HG02938 (cell line): Measurements from ENCODE around the gene CADPS.

Source experiments
- ATAC-seq: cut with Tn5 transposase; IDR thresholded peaks from one replicate; pipeline ENCODE4 v1.9.1; 2021; ENCODE audit warnings: mild to moderate bottlenecking, moderate library complexity; ENCODE audit not compliant: unreplicated experiment

CADPS gene

GRCh38 chr3:62815981-62816380, 59.2 kb downstream of the CADPS start:
- no peak for ATAC-seq

DNA sequence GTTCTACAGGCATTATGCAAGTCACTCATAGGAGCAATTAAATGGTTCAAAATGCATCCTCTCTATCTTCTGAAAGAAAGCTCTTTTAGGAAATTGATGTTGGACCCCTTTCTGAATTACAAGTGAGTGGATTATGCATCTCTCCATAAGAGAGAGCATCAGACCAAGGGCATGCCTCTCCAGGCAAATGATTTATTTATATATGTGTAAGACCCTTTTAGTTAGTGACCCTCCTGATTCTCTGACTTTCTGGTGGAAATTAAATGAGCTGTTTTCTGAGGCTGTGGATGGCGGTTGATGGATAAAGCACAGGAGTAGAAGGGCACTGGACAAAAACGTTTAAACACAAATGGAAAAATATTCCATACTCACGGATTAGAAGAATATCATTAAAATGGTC, 62.6 kb downstream of the CADPS start:
- ATAC-seq: no peak

- ATAC-seq: no peak
Observed at GRCh38 chr3:62811119-62811518, 64.1 kb downstream of the CADPS start.

DNA sequence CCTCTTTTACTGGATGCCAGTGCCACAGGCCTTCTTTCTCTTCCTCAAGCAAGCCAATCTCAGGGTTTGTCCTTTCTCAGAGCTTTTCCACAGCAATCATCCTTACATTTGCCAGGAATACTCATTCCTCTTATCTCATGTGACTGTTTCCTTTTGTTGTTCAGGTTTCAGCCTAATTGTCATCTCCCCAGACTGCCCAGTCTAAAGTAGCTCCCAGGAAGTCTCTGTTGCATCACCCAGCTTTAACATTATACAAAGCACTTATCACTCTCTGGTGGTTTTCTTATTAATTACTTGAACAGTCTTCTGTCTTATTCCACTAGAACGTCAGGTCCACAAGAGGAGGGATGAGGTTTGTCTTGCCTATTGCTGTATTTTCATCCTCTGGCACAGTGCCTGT, 65.8 kb downstream of the CADPS start:
- no peak for ATAC-seq

- ATAC-seq: no peak
Observed at GRCh38 chr3:62805580-62806277, 69.5 kb downstream of the CADPS start.

DNA sequence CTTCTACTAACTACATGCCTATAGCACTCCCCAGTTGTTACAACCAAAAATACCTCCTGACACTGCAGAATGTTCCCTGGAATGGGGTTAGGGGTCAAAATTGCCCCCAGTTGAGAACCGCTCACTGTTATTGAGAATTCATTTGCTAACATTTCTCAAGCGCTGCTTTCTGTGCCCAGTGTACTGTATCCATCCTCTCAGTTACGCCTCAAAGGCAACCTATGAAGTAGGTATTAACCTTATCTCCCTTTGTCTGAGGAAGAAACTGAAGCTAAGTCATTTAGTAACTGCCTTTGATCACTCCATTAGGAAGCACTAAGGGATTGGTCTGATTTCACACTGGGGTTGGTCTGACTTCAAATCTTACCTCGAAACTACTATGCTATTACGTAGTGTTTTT, 70.1 kb downstream of the CADPS start:
- ATAC-seq: no peak

GRCh38 chr3:62803276-62803675, 71.9 kb downstream of the CADPS start:
- ATAC-seq: no peak

DNA sequence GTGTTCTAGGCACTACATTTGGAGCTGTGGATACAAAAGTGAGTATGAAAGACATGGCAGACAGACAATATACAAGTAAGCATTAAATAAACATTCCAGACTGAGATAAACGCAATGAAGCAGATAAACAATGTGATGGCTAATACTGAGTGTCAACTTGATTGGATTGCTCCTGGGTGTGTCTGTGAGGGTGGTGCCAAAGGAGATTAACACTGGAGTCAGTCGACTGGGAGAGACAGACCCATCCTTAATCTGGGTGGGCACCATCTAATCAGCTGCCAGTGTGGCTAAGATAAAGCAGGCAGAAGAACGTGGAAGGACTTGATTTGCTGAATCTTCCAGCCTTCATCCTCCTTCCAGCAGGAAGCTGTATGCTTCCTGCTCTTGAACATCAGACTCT, 77.2 kb downstream of the CADPS start:
- ATAC-seq: no peak

- ATAC-seq: no peak
Observed at GRCh38 chr3:62797132-62797531, 78.1 kb downstream of the CADPS start.

DNA sequence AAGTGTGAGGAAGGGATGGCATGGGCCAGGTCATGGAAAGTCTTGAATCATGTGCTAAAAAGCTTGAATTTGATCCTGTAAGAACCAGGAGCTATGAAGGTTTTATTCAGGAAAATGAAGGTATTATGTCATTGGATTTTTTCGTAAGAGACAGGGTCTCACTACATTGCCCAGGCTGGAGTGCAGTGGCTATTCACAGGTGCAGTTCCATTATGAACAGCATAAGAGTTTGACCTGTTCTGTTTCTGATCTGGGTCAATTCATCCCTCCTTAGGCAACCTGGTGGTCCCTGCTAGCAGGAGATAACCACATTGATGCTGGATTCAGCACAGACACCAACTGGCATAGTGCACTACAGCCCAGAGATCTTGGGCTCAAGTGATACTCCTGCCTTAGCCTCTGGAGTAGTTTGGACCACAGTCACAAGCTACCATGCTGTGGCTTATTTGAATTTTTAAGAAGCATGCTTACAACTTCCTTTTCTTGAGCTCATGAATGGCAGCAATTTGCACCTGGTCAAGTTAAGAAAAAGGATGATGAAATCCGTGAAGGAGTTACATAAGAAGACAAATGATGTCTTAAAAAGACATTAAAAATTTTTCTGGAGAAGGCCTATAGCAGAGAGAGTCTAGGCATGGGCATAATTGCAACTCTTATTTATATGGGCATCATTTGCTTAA, 79.1 kb downstream of the CADPS start:
- no peak for ATAC-seq

- no peak for ATAC-seq
Observed at GRCh38 chr3:62793946-62794345, 81.3 kb downstream of the CADPS start.

- ATAC-seq: no peak
Observed at GRCh38 chr3:62785384-62785783, 89.8 kb downstream of the CADPS start.

DNA sequence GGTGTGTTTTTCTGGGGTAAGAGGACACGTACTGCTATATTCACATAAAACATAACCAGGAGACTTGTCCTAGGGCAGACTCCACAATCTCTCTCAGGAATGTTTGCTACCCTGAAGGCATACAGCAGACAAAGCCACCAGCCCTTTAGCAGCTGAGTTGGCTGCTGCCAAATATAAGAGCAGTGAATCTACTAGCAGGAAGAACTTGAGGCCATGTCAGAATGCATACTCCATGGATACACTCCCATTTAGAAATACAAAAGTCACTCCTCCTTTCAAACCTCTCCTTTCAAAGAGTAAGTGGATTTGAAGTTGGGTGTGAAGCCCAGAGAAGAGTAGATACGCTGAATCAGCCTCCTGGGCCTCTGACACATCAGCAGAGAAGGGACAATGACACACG, 94.1 kb downstream of the CADPS start:
- ATAC-seq: no peak

GRCh38 chr3:62777674-62778073, 97.5 kb downstream of the CADPS start:
- no peak for ATAC-seq

- no peak for ATAC-seq
Observed at GRCh38 chr3:62777130-62777529, 98.1 kb downstream of the CADPS start.

DNA sequence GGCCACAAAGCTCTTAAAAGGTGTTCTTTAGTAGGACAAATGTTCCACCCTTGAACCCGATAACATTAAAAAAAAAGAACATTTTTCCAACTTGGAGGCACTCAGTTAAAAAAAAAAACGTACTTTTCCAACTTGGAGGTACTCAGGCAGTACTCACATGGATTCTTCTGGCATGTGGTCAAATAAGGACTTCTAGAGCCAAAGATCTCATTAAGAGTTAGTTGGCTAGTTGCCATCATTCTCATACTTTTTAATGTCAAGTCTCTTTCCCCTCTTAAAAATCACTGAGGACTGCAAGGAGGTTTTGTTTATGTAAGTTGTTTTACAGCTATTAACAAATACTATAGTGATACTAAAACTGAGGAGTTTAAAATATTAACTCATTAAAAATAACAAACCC, 101.0 kb downstream of the CADPS start:
- no peak for ATAC-seq

DNA sequence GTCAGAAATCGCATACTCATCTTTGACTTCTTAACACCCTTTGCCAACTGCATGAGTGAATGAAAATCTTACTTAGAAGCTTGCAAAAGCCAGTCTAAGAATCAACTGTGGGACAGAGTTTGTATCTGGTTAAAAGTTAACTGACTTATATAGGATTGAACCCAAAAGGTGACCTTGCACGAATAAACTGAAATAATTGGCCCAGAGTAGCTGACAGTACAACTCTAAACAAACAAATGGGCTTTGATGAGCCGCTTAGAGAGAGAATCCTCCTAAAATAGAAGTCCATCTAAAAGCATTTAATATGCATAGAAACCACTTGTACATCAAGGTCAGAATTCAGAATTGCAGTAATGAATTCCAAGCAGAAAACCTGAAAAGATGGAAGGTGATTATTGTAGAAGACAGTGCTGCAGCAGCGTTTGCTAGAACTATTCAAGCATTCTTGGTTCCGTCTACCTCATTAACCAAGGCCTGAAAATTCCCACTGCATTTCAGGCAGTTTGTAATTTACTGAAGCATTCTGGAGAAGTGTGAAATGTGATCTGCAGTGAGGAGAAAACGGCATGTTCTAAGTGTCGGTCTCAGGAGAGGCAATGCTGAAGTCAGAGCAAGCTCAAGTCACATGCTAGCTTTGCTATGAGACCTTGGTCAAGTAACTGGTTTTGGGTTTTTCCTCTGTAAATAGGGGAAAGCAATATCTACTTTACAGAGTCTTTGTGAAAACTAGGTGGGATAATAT, 103.7 kb downstream of the CADPS start:
- no peak for ATAC-seq

DNA sequence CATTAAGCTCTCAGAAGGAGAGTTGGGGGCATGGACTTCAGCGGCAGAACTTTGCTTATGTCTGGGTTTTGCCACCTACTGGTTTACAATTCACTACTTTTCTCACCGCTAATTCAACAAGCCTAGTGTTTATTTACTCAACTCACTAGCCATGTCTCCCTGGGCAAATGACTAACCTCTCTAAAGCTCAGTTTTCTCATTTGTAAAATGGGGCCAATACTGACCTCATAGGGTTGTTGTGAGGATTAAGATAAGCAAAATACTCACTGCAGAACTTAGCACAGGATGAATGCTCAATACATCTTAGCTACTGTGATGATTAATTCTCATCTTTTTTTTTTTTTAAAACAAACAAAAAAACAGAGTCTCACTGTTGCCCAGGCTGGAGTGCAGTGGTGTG, 106.3 kb downstream of the CADPS start:
- no peak for ATAC-seq

GRCh38 chr3:62761711-62762110, 113.5 kb downstream of the CADPS start:
- no peak for ATAC-seq

DNA sequence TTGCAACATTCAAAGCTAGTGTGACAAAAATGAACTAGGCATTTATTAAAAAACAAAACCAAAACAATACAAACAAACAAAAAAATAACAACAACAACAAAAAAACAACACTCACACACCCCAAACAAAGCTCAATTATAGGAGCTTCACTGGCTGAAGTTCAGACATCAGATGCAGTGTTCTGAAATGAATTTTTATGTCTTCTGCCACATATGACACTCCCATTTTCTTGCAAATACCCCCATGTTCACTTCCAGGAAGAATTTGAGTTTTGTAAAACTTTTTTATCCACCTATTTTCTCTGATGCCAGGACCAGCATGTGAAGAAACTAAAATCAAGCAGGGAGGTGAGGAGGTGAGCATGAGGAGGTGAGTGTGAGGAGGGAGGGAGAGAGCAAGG, 113.9 kb downstream of the CADPS start:
- ATAC-seq: no peak

DNA sequence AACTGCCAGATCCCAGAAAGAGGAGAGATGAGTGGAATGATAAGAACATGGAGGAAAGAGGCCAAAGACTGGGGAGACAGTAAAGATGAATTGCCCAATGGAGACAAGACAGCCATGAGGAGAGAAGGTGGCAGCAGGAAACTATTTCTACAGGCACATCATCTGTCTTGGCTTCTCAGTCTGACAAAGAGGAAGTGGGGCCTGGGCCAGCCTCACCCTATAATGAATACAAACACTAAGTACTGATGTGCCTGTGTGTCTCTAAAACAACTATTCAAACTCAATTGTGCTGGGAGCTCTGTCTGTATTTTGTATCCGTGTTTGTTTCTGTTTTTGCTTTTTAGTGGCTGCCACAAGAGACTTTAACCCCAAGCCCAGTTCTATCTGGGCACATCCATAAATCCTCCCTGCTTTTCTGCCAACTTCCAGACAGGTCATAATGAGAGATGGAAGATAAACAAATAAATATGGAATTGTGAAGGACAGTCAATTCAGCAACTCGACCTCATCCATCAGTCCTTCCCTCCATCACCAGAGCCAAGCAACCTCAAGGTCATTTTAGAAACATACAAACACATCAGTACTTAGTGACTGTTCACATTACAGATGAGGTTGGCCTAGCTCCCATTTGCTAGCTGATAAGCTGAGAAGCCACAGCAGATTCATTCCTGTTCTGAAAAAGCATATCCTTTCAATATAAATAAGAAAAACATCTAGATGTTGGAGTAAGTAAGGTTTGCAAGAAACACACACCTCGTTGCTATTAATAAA, 116.7 kb downstream of the CADPS start:
- no peak for ATAC-seq
